AG10803 (cell line): ENCODE measurements around the gene ANKRD39.

Experiments
- DNase-seq: peaks from one replicate; pipeline ENCODE4 v3.0.0; 2010; ENCODE audit warnings: low read depth
- H3K4me3 ChIP-seq: 2 replicates; pipeline ENCODE4 v1.5.1; 2011; ENCODE audit warnings: mild to moderate bottlenecking, low read length, control low read depth
- CTCF ChIP-seq: conservative IDR thresholded peaks from 2 replicates; pipeline ENCODE4 v1.5.1; 2011; ENCODE audit warnings: mild to moderate bottlenecking, low read length, control low read depth, inconsistent platforms

The ANKRD39 gene

GRCh38 chr2:96799623-96799935 lies 58.2 kb downstream of the ANKRD39 start:
- no peak overlapping the region for H3K4me3 ChIP-seq
- no peak for DNase-seq
- TF ChIP-seq CTCF, result no peak

DNA sequence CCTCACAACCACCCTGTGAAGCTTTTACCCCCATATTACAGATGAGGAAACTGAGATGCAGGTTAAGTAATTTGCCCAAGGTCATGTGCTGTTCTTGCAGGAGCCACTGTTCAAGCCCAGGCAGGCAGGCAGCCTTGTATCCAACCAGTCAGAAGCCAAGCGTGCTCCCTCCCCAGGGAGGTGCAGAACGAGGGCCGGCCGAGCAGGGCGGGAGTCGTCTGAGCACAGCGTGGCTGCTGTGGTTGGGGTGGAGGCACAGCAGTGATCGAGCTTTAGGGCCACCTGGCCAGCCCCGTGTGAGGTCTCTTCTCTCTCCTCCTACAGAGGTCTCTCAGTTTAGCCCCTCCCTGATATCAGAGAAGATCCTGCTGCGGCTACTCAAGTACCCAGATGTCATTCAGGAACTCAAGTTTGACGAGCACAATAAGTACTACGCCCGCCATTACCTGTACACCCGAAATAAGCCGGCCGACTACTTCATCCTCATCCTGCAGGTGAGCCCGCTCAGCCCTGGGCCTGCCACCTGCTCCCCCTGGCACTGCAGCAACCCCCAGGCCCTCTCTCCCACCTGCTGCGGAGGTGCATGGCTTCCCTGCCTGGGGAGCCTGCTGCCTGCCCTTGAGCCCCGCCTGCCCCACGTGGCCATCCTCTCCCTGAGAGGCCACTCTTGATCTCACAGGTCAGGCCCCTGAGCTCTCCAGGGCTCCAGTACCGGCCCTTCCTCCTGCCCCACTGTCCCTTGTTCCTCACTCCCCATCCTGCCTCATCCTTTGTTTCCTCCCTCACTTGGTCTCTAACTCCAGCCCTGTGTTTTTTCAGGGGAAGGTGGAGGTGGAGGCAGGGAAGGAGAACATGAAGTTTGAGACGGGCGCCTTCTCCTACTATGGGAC lies 58.8 kb downstream of the ANKRD39 start:
- no peak for DNase-seq
- H3K4me3 ChIP-seq, result no peak overlapping the region
- no peak for TF ChIP-seq CTCF
